Measurements from ENCODE around the gene ESPN.

Gene ESPN

GRCh38 chr1:6463120-6463412 is 38.5 kb downstream of the ESPN start:
- Histone ChIP-seq H3K27me3 (ENCODE audit: control insufficient read depth in 1 of 2, insufficient read depth in 2 of 2, low read length in 2 of 2) (peaks cover 10 to 50% of the 10 kb centered on the region in 2 donors), H3K36me3 (ENCODE audit: insufficient read depth, low read length) (no peaks in the 10 kb centered on the region), H3K9ac (ENCODE audit: low read length) (no peak overlapping the region), H3K9me3 (ENCODE audit: low read length) (no peaks in the 10 kb centered on the region), H3K4me3 (ENCODE audit: low read depth in 1 of 2, low read length in 2 of 2) (no peak overlapping the region), H3K4me1 (ENCODE audit: insufficient read depth, low read length) (peaks cover 7% of the 10 kb centered on the region), H3K27ac (ENCODE audit: low read depth, low read length) (no peak overlapping the region)

GRCh38 chr1:6464514-6464836 is 39.9 kb downstream of the ESPN start:
- no peak overlapping the region for H3K4me3 ChIP-seq (ENCODE audit: low read depth in 1 of 2, low read length in 2 of 2)
- H3K9me3 ChIP-seq (ENCODE audit: low read length) = no peaks in the 10 kb centered on the region
- peaks cover 10 to 50% of the 10 kb centered on the region in 2 donors for H3K27me3 ChIP-seq (ENCODE audit: control insufficient read depth in 1 of 2, insufficient read depth in 2 of 2, low read length in 2 of 2)
- no peaks in the 10 kb centered on the region for H3K36me3 ChIP-seq (ENCODE audit: insufficient read depth, low read length)
- no peak overlapping the region for H3K27ac ChIP-seq (ENCODE audit: low read depth, low read length)
- H3K9ac ChIP-seq (ENCODE audit: low read length) = no peak overlapping the region
- H3K4me1 ChIP-seq (ENCODE audit: insufficient read depth, low read length) = peaks cover 7% of the 10 kb centered on the region

DNA sequence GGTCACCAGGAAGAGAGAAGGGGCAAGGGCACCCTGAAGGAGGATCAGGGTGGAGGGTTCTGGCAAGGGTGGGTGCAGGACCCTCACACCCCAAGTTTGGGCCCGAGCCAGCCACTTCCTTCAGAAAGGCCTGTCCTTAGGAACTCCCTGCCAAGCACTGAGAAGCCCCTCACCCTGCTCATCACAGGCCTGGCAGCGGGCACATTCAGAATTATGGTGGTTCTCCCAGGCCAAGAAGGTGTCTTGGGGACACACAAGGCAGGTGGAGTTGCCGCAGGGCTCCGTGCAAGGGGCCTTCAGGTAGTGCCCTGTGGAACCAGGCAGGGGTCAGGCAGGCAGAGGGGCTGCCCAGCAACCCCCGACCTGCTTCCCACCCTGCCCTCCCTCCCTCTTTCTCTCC is 40.3 kb downstream of the ESPN start:
- peaks cover 10 to 46% of the 10 kb centered on the region in 2 donors for H3K27me3 ChIP-seq (ENCODE audit: control insufficient read depth in 1 of 2, insufficient read depth in 2 of 2, low read length in 2 of 2)
- H3K36me3 ChIP-seq (ENCODE audit: insufficient read depth, low read length) = no peaks in the 10 kb centered on the region
- H3K9me3 ChIP-seq (ENCODE audit: low read length) = no peaks in the 10 kb centered on the region
- H3K9ac ChIP-seq (ENCODE audit: low read length) = no peak overlapping the region
- no peak overlapping the region for H3K27ac ChIP-seq (ENCODE audit: low read depth, low read length)
- H3K4me1 ChIP-seq (ENCODE audit: insufficient read depth, low read length) = peaks cover 7% of the 10 kb centered on the region
- no peak overlapping the region for H3K4me3 ChIP-seq (ENCODE audit: low read depth in 1 of 2, low read length in 2 of 2)

DNA sequence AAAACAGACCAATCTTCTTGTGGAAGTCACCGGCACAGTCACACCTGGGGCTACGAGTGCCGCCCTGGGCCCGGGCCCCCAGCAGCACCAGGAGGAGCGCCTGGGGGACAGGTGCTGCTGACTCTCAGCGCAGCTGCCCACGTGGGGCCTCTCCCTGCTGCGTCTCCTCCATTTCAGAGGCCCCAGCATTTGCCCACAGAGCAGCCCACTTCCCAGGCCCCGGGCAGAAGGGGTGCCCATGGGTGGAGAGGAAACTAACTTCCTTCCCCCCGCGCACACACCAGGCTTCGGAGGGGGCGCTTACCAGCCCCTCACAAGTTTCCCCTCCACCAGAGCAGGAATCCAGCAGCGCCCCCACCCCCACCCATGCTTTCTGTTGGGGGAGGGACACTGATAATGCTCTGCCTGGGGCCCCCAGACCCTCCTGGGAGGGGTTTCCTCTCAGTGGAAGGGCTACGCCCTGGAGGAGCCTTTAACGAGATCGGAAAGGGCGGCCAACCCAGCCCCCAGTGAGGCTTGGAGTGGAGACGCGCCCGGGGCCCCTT is 41.0 kb downstream of the ESPN start:
- Histone ChIP-seq H3K27me3 (ENCODE audit: control insufficient read depth in 1 of 2, insufficient read depth in 2 of 2, low read length in 2 of 2) (peaks cover 6 to 40% of the 10 kb centered on the region in 2 donors), H3K27ac (ENCODE audit: low read depth, low read length) (no peak overlapping the region), H3K9me3 (ENCODE audit: low read length) (no peaks in the 10 kb centered on the region), H3K4me1 (ENCODE audit: insufficient read depth, low read length) (peaks cover 7% of the 10 kb centered on the region), H3K4me3 (ENCODE audit: low read depth in 1 of 2, low read length in 2 of 2) (no peak overlapping the region), H3K9ac (ENCODE audit: low read length) (no peak overlapping the region), H3K36me3 (ENCODE audit: insufficient read depth, low read length) (no peaks in the 10 kb centered on the region)

DNA sequence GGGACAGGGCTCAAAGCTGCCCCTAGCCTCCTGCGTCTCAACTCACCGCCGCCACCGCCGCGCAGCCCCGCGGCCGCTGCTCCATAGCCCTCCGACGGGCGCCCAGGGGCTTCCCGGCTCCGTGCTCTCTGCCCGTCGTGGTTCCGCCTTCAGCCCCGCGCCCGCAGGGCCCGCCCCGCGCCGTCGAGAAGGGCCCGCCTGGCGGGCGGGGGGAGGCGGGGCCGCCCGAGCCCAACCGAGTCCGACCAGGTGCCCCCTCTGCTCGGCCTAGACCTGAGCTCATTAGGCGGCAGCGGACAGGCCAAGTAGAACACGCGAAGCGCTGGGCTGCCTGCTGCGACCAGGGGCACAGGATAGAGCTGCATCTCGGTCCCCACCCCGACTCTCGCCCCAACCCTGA is 41.4 kb downstream of the ESPN start, which contains the start of gene TNFRSF25:
Gene TNFRSF25, minus strand, starts transcription at position 151 of the 400 bp plus-strand sequence. Its CDS starts 66 bp downstream, at position 85.
- peaks cover 2% of the 10 kb centered on the region for H3K4me1 ChIP-seq (ENCODE audit: insufficient read depth, low read length)
- no peak within 1 kb of the TSS for H3K4me3 ChIP-seq (ENCODE audit: low read depth in 1 of 2, low read length in 2 of 2)
- H3K9ac ChIP-seq (ENCODE audit: low read length) = no peak within 1 kb of the TSS
- H3K36me3 ChIP-seq (ENCODE audit: insufficient read depth, low read length) = no peaks in the 10 kb centered on the region
- H3K27ac ChIP-seq (ENCODE audit: low read depth, low read length) = no peak within 1 kb of the TSS
- H3K9me3 ChIP-seq (ENCODE audit: low read length) = no peaks in the 10 kb centered on the region
- H3K27me3 ChIP-seq (ENCODE audit: control insufficient read depth in 1 of 2, insufficient read depth in 2 of 2, low read length in 2 of 2) = peaks cover under 1 to 35% of the 10 kb centered on the region in 2 donors

DNA sequence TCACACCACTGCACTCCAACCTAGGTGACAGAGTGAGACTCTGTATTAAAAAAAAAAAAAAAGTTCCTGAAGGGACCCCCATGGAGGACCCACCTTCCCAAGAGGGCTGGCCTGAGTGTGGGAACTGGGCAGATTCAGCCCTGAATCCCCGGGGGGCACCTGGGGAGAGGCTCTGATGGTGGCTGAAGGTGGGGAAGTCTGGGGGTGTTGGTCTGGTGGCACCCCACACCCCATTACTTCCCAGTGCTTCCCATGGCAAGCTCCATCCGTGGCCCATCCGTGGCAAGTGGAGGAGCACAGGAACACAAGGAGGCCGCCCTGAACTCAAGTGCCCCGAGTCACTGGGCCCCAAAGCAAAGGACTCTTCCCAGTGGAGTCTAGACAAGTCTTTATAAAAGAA is 42.2 kb downstream of the ESPN start:
- peaks cover 0 to 28% of the 10 kb centered on the region in 2 donors for H3K27me3 ChIP-seq (ENCODE audit: control insufficient read depth in 1 of 2, insufficient read depth in 2 of 2, low read length in 2 of 2)
- H3K36me3 ChIP-seq (ENCODE audit: insufficient read depth, low read length) = no peaks in the 10 kb centered on the region
- no peak overlapping the region for H3K4me3 ChIP-seq (ENCODE audit: low read depth in 1 of 2, low read length in 2 of 2)
- no peak overlapping the region for H3K9ac ChIP-seq (ENCODE audit: low read length)
- H3K4me1 ChIP-seq (ENCODE audit: insufficient read depth, low read length) = no peaks in the 10 kb centered on the region
- no peak overlapping the region for H3K27ac ChIP-seq (ENCODE audit: low read depth, low read length)
- H3K9me3 ChIP-seq (ENCODE audit: low read length) = no peaks in the 10 kb centered on the region

DNA sequence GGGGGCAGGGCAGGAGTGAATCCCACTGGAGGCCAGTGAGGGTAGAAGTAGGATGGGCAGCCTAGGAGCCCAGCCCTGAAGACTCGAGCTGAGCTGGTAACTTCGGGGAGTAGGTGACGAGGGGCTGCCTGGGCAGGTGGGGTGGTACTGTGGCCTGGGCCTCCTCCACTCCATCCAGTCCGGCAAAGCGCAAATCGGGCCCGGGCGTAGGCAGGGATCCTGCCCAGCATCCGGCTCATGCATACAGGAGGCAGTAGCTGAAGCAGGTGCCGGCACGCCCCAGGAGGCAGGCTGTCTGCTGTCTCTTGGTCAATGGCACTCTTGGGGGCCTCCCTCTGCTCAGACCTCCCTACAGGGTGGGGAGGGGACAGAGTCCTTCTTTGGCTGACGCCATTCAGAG is 42.6 kb downstream of the ESPN start:
- H3K4me1 ChIP-seq (ENCODE audit: insufficient read depth, low read length) = no peaks in the 10 kb centered on the region
- peaks cover 0 to 23% of the 10 kb centered on the region in 2 donors for H3K27me3 ChIP-seq (ENCODE audit: control insufficient read depth in 1 of 2, insufficient read depth in 2 of 2, low read length in 2 of 2)
- H3K4me3 ChIP-seq (ENCODE audit: low read depth in 1 of 2, low read length in 2 of 2) = no peak overlapping the region
- no peak overlapping the region for H3K27ac ChIP-seq (ENCODE audit: low read depth, low read length)
- H3K9me3 ChIP-seq (ENCODE audit: low read length) = no peaks in the 10 kb centered on the region
- no peak overlapping the region for H3K9ac ChIP-seq (ENCODE audit: low read length)
- H3K36me3 ChIP-seq (ENCODE audit: insufficient read depth, low read length) = no peaks in the 10 kb centered on the region

GRCh38 chr1:6467744-6468688 is 43.4 kb downstream of the ESPN start:
- no peaks in the 10 kb centered on the region for H3K36me3 ChIP-seq (ENCODE audit: insufficient read depth, low read length)
- H3K4me3 ChIP-seq (ENCODE audit: low read depth in 1 of 2, low read length in 2 of 2) = no peak overlapping the region
- no peak overlapping the region for H3K9ac ChIP-seq (ENCODE audit: low read length)
- no peaks in the 10 kb centered on the region for H3K9me3 ChIP-seq (ENCODE audit: low read length)
- no peaks in the 10 kb centered on the region for H3K4me1 ChIP-seq (ENCODE audit: insufficient read depth, low read length)
- peaks cover 0 to 16% of the 10 kb centered on the region in 2 donors for H3K27me3 ChIP-seq (ENCODE audit: control insufficient read depth in 1 of 2, insufficient read depth in 2 of 2, low read length in 2 of 2)
- H3K27ac ChIP-seq (ENCODE audit: low read depth, low read length) = no peak overlapping the region

DNA sequence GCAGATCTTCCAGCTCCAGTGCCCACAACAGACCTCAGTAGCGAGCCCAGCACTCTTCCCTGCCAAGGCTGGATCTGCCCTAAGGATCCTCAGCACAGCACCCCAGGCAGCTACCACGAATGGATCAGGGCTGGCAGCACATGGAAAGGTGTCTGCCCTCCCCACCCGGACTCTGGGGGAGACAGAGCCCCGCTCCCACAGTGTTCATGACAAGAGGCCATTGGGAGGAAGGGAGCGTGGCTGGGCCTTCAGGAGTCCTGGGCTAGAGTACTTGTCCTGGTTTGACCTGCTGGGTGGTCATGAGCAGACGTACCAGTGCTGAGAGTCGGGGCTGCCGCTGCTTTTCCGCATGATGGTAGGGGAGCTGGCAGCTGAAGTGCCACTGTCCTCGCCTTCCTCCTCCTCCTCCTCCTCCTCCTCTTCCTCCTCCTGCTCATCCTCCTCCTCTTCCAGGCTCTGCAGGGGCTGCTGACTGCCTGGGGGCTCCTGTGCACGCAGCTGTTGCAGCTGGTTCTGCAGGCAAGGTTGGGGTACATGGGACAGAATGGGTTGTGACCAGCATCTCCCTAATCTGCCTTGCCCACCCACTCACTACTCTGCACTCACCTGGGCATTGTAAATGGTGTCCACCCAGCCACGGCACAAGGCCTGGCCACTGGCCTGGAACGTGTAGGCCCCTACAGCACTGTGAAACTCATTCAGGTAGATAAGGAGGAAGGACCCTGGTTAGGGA is 44.3 kb downstream of the ESPN start:
- Histone ChIP-seq H3K9me3 (ENCODE audit: low read length) (no peaks in the 10 kb centered on the region), H3K4me3 (ENCODE audit: low read depth in 1 of 2, low read length in 2 of 2) (no peak overlapping the region), H3K4me1 (ENCODE audit: insufficient read depth, low read length) (no peaks in the 10 kb centered on the region), H3K9ac (ENCODE audit: low read length) (no peak overlapping the region), H3K27ac (ENCODE audit: low read depth, low read length) (no peak overlapping the region), H3K36me3 (ENCODE audit: insufficient read depth, low read length) (no peaks in the 10 kb centered on the region), H3K27me3 (ENCODE audit: control insufficient read depth in 1 of 2, insufficient read depth in 2 of 2, low read length in 2 of 2) (peaks cover 0 to 16% of the 10 kb centered on the region in 2 donors)

DNA sequence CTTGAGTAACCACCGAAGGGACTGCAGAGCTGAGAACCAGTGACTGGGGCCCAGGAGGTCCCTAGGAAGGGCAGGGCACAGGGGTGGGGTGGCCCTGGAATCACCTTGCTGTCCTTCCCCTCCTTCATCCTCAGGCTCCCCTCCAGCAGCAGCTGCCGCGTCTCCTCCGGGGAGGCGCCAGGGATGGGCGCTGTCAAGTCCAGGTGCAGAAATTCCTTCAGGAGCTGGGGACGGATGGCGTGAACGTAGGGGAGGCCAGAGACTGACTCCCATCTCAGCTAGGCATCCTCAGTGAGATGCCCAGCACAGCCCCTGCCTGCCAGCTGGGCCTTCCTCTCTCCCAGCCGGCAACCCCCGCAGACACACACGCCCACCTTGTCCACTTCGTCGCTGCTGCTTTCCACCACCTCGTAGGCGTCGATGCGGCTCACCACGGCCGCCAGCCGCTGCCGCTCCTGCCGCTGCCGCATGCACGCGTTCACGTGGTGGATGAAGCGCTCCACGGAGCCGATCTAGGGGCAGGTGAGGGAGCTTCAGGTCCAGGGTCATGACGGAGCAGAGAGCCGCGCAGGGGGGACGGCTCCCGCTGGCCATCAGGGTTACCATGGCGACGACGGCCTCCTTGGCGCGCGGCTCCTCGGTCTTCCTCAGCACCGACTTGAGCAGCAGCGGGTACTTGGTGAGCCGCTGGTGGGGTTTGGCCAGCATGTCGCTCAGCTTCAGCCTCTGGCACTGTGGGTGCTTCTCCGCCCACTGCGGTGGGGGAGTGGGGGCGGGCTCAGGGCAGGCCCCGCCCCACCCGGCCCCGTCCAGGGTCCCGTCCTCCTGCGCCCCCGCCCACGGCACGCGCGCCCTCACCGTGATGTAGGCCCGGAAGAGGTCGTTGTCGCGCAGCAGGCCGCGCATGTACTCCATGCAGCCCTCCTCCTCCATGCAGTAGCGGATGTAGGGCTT is 45.8 kb downstream of the ESPN start:
- Histone ChIP-seq H3K36me3 (ENCODE audit: insufficient read depth, low read length) (no peaks in the 10 kb centered on the region), H3K27ac (ENCODE audit: low read depth, low read length) (no peak overlapping the region), H3K4me1 (ENCODE audit: insufficient read depth, low read length) (no peaks in the 10 kb centered on the region), H3K27me3 (ENCODE audit: control insufficient read depth in 1 of 2, insufficient read depth in 2 of 2, low read length in 2 of 2) (peaks cover 0 to 15% of the 10 kb centered on the region in 2 donors), H3K9ac (ENCODE audit: low read length) (no peak overlapping the region), H3K9me3 (ENCODE audit: low read length) (no peaks in the 10 kb centered on the region), H3K4me3 (ENCODE audit: low read depth in 1 of 2, low read length in 2 of 2) (no peak overlapping the region)
